NCI-H460 (cell line): ENCODE data around the gene IRF2BP2. TPM values are rescaled to one million over a fixed set of nuclear protein-coding genes. Genes with fewer than 3 reads are reported as not detected.
A peak's percentile ranks its signal among the peaks of the same experiment; 100 is the strongest.

Source experiments
- DNase-seq: peaks from one replicate; pipeline ENCODE4 v3.0.0-alpha.2; 2016; ENCODE audit warnings: low read depth; ENCODE audit errors: extremely low read depth
- total RNA-seq: library from RNA; depleted of rRNA; stranded (reverse); fragments of >200 nt; shearing (Covaris generic); gene quantifications from 2 replicates; pipeline ENCODE4 v1.2.3, GENCODE V29; 2014

The IRF2BP2 gene
- total RNA-seq, 1 experiment from 2014 or later, result 64.1 TPM

DNA sequence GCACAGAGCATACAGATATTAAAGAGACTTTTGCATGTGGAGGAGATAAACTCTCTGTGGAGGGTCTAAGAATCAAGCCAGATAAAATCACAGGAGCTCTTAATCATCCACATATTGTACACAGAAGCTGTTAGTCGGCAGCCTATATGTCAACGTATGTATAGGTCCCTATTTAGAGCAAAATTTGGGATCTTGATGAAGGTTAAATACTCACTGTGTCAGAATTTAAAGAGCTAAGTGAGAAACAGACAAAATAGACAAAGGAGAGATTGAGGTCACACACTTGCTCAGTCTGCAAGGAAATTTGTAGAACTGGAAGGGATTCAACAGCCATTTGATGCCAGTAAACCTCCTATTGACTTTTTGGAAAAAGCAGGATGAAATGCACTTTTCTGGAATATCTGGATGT is 4.1 kb upstream of the IRF2BP2 start:
- DNase-seq, result no peak

DNA sequence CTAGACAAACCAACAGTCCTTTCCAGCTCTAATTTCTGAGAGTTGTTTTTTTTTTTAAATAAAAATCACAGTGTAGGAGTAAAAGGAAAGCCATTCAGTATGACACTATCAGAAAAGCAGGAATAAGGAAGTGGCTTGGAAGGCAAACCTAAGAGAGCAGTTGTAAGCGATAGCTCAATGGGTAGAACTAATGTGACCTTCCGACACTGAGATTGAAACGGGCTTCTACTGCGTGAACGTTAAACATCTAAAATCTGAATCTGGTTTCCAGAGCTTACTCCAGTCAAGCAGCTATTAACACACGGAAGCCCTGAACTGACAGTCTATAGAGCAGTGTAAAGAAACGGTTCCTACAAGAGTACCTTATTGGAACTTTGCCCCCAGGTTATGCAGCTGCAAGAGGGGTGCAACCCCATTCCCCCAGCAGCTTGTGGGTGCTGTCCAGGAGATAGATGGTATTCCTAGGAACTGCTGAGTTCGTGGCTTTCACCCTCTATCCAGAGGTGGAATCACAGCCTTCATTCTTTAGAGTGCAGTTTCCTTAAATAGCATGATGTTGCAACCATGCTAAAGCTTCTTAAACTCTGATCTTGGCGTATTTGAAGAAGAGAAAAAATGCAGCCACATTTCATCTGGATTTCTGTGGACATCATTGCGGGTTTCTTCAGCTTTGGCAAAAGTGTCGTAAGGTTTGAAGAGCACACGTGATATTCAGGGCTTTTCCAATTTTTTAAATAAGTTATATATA is 3.3 kb upstream of the IRF2BP2 start:
- peak; percentile 58 for DNase-seq

DNA sequence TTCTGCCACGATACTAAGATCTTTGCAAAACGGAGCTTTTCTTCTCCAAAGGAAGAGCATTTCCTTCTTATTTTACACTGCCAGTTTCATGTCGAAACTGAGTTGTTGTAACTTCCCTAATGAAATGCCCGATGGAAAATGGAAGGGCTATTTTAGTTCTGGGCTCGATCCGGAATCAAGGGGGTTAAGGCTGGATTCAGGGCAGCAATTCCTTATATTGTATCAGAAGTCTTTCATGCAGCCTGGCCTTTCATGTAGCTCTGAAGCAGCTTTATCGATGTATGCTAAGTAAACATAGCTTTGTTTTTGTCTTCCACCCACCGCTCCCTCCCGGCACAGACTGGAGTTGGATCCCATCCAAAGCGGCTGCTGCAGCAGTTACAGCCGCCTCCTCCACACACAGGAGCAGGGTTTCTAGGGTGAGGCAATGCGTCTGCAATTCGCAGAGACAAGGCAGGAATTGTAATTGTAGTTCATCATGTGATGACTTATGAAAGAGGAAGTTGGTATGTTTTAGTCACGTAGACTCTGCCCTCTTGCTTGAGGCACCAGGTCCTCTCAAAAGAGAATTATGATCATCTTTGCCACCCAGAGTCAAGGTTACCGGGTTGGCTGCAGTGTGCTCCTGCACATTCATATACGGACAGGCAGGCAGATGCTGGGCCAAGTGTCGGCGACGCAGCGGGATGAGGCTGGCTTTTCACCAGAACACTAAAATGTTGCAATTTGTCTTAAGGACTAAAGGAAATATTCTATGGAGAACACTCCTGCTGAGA is 2.6 kb upstream of the IRF2BP2 start:
- peak; percentile 100 for DNase-seq

DNA sequence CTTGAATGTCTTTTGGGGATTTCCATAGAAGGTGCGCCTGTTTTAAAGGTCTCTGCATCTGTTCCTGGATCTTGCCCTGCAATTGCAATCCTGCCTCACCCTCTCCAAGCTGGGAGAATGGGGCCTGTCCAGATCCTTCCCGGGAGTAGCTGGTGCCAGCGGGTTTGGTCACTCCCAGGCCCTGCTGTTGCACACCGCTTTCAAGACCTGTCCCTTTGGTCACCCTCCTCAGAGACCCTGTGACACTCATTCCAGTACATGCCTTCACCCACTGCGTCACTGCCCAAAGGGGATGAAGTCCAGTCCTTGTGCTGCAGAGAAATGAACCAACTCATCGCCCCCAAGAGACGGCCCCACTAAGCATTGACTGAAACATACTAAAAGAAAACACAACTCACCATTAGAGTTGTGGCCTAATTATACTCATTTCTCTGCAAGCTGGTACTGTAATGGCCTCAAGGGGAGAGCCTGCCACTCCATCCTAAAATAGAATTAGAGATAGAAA is 1.9 kb upstream of the IRF2BP2 start:
- peak; percentile 73 for DNase-seq

DNA sequence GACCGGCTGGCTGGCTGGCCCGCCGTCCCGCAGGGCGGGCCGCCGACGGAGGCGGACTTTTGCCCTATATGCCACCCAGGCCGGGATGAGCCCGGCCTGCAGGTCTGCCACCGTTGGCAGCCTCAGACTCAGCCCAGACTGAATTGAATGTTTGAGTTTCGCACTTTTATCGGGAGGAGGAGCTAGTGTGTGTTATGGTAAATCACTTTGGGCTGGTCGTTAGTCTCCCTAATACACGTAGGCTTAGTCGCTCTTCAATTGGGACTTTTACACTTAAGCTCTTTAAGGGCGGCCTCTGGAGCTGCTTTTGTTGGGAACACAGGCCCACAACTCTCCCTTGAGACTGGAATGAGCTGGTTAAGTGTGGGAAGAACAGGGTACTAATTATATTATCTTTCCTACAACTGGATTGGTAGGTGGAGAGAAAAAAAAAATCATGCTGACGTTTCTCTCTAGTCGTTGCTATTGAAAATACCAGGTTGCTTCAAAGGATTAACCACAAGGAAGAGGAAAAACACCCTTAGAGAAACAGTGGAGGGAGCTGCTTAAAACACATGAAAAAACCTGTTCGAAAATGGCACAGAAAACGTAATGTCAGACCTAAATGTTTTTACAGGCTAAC is 1.4 kb upstream of the IRF2BP2 start:
- DNase-seq, result peak; percentile 96

DNA sequence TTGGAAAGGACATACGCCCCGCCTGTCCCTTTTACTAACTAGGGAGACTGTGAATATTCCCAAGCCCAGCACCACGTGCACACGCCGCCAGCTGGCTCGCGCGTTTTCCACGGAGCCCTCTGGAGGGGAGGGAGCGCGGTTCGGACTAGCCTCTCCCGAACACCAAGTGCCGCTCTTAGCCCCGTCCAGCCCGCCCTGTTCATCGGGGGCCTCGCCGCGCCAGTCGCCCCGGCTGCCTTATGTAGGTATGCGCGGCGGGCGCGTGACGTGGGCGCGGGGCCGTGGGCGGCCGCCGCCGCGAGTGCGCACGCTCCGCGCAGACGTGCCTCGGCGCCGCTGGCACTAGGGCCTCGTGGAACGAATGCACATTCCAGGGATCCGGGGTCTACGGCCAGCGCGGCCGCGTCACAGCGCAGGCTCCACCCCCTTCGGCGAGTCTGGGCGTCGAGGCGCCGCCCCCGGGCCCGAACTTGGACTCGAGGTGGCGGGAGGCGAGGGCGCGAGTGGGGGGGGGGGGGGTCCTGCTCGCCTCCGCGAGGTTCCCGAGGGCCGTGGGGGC is 767 bp upstream of the IRF2BP2 start:
- DNase-seq, result peak; percentile 95

DNA sequence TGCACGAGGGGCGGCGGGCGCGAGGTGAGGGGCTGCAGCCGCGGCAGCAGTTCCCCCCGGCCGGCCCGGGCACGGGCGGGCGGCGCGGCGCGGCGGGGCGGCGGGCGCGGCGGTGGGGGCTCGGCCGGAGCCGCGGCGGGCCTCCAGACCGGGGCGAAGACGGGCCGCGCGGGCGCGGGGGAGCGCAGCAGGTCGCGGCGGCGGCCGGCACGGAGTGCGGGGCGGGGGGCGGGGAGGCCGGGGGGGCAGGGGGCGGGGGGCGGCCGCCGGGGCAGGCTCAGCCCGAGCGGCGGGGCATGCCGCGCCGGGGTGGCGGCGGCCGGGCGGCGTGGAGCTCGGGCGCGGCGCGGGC is 311 bp downstream of the IRF2BP2 start:
- DNase-seq, result no peak

DNA sequence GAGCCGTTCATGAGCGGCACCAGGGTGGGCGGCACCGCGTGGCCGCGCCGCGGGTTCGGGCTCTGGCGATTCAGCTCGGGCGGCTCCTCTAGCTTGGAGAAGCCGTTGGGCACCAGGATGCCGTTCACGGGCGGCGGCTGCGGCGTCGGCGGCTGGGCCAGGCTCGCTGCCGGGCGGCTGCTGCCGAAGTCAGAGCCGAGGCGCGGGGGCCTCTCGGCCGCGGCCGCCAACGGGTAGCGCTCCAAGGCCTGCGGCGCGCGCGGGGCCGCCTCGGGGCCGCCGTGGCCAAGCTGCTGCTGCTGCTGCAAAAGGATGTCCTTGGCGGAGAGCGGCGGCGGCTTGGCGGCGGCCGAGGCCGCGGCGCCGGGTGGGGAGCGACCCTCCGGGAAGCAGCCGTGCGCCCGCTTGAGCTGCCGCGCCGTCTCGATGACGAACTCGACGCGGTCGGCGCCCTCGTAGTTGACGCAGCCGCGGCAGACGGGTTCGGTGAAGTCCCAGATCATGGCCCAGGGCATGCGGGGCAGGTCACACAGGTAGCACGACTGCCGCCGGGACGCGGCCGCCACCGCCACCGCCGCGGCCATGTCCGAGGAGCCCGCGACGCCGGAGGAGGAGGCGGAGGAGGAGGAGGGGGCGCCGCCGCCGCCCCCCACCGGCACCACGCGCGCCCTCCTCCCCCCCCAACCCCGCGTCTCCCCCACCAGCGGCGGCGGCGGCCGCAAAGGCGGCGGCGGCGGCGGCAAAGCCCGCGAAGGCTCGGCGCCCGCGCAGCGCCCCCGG is 877 bp downstream of the IRF2BP2 start:
- no peak for DNase-seq

DNA sequence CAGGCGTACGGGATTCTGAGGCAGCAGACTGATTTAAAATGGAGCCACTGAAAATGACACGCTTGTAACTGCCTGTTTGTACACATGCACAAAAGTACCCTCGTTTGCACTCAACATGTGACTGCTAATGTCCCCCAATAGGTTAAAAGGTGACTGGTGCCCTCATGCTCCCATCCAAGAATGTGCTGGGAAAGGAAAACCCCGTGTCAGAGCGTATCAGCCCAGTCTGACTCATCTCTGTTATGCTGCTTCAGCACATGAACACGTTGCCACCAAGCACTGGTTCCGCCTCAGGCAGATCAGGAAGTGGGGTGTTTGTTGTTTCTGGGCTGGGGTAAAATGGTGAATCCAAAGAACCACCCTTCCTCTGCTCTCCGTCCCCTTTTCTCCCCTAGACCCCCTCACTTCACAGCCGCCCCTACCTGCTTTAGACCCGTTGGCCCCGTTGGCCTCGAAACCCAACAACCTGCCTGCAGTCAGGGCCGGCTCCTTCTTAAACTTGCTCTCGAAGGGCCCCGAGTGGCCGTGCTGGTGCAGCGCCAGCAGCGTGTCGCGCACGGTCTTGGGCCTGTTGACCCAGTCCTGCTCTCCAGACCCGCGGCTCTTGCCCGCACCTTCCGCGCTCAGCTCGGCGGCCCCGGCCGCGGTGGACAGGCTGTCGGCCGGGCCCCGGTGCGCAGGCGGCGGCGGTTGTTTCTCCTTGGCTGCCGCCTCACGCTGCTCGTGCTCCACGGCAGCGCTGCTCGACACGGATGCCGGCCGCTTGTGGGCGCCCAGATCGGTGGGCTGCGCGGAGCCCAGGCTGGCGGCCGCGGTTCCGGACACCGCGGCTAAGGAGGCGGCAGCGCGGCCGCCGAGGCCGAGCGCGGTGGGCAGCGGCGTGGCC is 1.7 kb downstream of the IRF2BP2 start:
- peak; percentile 88 for DNase-seq

DNA sequence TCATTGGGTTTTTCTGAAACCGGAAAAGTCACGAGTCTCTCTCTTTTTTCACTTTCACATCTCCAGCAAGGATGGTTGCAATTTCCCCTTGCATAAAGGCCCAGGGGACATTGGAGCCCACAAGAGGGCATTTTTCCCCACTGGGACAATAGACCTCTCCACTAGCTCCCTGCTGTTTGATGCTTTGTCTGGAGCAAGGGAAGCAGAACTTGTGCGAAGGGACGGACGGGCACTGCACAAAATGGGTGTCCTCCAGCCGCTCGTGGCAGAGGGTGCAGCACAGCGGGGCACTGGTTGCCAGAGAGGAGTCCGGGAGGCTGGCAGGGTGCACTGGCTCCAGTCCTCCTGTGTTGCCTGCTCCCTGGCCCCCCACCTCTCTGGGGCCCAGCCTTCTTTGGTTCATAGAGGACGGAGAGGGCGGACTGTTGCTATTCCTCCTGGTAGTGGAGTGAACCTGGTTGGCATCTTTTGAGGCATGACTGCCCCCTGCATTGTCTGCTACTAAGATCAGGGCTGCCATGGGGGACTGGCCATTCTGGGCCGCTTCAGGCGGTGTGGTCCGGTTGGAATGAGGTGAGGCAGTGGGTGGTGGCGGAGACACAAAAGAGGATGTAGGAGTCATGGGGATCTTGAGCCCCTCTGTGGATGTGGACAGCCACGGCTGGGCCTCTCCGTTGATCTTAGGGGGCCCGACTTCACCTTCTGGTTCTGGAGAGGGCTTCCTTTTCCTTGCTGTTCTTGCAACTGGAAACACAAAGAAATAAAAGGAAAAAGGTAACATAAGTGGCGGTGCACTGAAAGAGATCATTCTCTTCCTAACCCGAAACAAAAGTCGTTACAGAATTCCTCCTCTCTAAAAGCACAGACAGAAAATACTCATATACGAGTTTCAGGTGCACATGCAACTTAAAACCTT is 2.6 kb downstream of the IRF2BP2 start:
- DNase-seq, result no peak

DNA sequence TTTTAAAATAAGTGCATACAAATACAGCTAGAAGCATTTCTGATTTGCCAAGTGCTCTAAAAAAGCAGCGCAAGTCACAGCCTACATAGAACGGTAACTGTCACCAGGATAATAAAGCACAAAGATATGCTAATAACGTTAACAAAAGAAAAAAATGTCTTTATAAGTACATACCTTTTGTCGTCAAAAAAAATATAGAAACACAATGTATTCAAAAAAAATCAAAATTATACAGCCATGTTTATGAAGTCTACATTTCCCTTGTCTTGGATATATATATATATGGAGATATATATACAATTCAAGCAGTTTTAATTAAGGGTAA is 3.2 kb downstream of the IRF2BP2 start:
- DNase-seq, result no peak

DNA sequence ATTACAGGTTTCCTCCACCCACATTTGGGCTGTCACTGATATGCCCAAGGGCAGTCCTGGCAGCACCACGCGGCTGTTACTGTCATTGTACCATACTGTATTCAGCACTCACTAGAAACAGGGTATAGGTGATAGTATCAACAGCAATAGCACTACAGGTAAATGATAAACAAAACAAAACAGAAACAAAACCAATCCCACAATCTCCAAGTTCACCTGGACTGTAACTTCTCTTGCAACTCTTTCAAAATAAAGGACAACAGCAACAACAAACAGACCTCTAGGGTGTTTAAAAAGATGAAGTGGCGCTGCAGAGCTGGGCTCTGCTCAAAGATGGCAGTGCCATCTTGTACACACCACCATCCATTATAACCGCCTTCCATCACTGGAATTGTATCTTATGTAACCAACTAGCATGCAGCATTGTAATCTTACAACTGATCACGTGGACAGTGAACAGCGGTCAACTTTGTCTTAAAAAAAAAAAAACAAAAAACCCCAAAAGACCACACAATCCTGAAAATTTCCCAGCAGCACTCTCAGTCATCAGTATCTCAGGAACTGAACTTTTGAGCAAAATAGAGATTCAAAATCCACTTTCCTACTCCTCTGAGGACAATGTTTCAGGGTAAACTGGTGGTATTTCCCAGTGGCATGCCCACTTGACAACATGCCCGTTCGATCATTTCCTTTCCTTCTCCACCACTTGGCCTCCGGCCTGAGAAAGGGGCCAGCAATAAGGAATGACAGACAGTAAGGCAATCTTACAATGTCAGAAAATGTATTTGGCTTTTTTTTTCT is 3.8 kb downstream of the IRF2BP2 start:
- DNase-seq, result no peak

DNA sequence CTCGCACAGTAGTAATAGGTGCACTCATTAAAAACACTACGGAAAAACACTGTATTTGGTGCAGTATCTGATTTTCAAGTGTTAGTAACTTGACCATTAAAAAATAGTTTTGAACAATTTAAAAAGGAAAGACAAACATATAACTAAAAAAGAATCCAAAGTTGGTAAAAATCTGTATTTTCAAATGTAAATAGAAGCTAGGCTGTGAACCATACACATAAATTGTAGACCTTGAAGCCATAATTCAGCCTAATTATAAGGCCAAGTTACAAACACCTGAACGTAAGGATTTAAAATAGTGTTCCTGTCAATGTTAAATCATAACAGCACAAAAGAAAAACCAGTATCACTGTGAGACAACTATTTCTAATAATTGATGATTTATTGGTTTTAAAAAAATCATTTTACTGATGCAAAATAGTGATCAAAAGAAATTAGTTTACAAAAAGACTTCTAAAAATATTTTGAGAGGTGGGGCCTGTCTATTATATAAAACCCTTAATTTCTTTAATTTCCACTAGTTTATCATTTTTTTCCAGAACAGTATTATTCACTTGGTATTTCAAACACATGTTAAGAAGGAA is 4.5 kb downstream of the IRF2BP2 start:
- no peak for DNase-seq

DNA sequence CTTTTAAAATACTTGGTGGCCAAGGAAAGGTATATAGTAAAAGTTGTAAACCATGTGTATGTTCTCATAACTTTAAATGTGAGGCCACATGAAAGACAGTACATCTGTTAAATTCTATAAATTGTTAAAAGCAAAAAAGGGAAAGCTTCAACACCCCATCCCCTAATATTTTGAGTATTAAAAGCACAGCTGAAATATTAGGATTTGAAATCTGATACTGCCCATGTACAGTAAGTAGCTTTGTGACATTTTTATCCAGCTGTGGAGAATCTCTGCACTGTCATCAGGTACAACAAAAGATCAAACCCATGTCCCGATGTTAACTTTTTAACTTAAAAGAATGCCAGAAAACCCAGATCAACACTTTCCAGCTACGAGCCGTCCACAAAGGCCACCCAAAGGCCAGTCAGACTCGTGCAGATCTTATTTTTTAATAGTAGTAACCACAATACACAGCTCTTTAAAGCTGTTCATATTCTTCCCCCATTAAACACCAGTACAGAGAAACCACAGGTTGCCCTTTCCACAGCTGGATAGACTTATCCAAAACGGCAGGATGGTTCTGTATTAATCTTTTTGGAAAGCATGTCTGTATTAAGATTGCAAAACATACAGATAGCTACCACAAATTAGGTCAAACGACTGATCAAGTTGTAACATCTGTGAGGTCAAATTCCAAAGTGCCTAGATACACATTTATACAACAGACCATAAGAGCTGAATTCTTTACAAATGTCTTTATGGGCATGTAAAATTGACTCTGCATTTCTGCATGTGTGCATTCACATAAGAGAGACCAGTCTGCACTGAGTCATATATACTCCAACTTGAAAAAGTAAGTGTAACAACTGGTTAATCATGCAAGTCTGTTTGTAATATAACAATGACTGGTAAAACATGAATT is 5.2 kb downstream of the IRF2BP2 start:
- DNase-seq, result no peak

DNA sequence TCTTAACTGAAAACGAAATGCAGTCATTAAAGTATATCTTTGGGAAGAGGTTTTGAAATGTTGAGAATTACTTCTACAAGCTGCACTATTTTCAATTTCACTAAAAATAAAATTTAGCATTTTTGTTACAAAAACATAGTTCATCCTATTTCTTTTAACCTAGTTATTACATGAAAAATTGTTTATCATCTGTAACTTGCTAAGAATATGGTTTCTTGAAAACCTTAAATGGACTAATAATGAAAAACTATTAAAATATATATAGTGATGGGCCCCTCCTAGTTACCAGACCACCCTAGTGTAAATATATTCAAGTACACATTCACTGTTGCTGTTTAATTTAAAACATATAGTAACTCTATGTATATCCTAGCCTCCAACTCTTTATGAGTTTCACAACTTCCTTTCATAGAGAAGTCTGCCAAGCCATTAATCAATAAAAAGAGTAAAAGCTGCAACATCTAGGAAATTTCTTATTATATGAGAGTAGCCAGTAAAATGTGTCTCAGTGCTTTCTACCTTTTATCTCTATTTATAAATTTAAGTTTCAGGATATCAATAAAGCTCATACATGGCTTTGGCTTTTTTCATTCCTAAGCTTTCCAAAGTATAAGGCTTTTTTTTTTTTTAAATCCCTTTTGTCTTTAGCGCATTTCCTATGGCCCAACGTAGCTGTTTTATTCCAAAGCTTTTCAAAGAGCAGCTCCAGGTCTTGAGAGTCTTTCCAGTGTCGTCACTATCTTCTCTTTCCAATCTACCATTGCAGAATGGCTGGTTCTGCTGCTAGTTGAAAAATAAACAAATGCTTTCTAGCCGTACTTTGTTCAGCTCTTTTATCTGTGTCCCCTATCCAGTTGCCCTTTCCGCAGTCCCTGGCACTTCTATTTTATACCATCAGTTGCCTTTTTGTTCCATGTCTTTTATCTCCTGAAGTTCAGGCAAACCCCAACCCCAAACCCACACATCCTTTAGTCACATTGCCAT is 6.5 kb downstream of the IRF2BP2 start:
- no peak for DNase-seq
